ENCODE data around the gene FBXL20. TPM values are rescaled to one million over a fixed set of nuclear protein-coding genes. Genes with fewer than 3 reads are reported as not detected.

Gene FBXL20
- total and polyA plus RNA-seq, 2 donors: 4.2 to 8.7 TPM

- Histone ChIP-seq H3K36me3 (ENCODE audit: control insufficient read depth in 2 of 2, insufficient read depth in 2 of 2, low read length in 1 of 2) (no peaks in the 10 kb centered on the region), H3K27ac (ENCODE audit: low read depth in 1 of 2, low read length in 1 of 2) (no peak overlapping the region), H3K4me1 (ENCODE audit: control insufficient read depth in 2 of 2, insufficient read depth in 2 of 2, low read length in 2 of 2) (peaks cover 26 to 30% of the 10 kb centered on the region in 2 donors), H3K9me3 (ENCODE audit: control insufficient read depth in 2 of 2, insufficient read depth in 1 of 2, low read length in 1 of 2) (peaks cover 0 to 8% of the 10 kb centered on the region in 2 donors), H3K4me3 (ENCODE audit: low read length in 2 of 2) (no peak overlapping the region), H3K27me3 (ENCODE audit: control insufficient read depth in 2 of 2, insufficient read depth in 1 of 2, low read length in 1 of 2) (peaks cover 3 to 76% of the 10 kb centered on the region in 2 donors)
- 93% methylated on average over 11 of the region's 11 CpGs for WGBS
- no peak for DNase-seq (ENCODE audit: low read depth in 6 of 9, low spot score in 9 of 9)
Observed at GRCh38 chr17:39212195-39212810, 189.1 kb downstream of the FBXL20 start.

- H3K27me3 ChIP-seq (ENCODE audit: control insufficient read depth in 2 of 2, insufficient read depth in 1 of 2, low read length in 1 of 2): peaks cover 3 to 57% of the 10 kb centered on the region in 2 donors
- peaks cover 0 to 8% of the 10 kb centered on the region in 2 donors for H3K9me3 ChIP-seq (ENCODE audit: control insufficient read depth in 2 of 2, insufficient read depth in 1 of 2, low read length in 1 of 2)
- H3K4me3 ChIP-seq (ENCODE audit: low read length in 2 of 2): peak overlapping the region in 1 of 2 donors; percentile 43
- peaks cover 28 to 36% of the 10 kb centered on the region in 2 donors for H3K4me1 ChIP-seq (ENCODE audit: control insufficient read depth in 2 of 2, insufficient read depth in 2 of 2, low read length in 2 of 2)
- 10% methylated on average over 22 of the region's 22 CpGs for WGBS
- peaks cover 4 to 5% of the 10 kb centered on the region in 2 donors for H3K36me3 ChIP-seq (ENCODE audit: control insufficient read depth in 2 of 2, insufficient read depth in 2 of 2, low read length in 1 of 2)
- peak overlapping the region in 1 of 2 donors; percentile 31 for H3K27ac ChIP-seq (ENCODE audit: low read depth in 1 of 2, low read length in 1 of 2)
- no peak for DNase-seq (ENCODE audit: low read depth in 6 of 9, low spot score in 9 of 9)
Observed at GRCh38 chr17:39210093-39210434, 191.4 kb downstream of the FBXL20 start.

DNA sequence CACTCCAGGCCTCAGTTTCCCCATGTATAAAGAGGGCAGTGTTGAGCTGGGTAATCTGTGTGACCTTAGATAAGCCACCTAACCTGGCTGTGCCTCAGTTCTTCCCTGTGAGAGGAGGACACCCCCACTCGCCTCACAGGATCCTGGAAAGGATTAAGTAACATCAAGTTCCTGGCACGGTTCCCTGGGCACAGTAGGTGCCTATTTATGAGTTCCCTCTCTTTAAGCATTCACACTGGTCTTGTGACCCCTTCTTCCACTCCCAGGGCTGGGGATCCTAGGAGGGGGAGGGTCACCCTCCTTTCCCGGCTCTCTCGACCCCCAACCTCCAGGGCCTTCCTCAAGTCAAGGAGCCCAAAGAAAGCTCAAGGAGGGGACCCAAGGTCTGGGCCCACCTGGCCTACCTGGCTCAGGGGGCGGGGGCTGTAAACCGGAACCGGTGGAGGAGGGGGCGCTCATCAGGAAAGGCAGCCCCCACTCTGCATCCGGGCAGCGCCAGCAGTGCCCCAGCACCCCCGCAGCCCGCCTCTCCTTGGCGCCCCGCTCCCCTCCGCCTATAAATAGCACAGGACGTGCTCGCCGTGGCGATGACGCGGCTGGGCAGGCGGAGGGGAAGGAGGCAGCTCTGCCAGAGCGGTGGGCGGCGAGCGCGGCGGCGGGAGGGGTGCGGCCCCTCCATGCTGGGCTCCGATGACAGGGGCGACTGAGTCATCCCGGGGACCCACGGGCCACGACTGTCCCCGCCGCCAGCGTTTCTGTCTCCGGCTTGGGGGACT, 191.9 kb downstream of the FBXL20 start:
- peaks cover 0 to 8% of the 10 kb centered on the region in 2 donors for H3K9me3 ChIP-seq (ENCODE audit: control insufficient read depth in 2 of 2, insufficient read depth in 1 of 2, low read length in 1 of 2)
- peak overlapping the region in 1 of 2 donors; percentile 43 for H3K4me3 ChIP-seq (ENCODE audit: low read length in 2 of 2)
- peaks cover 28 to 36% of the 10 kb centered on the region in 2 donors for H3K4me1 ChIP-seq (ENCODE audit: control insufficient read depth in 2 of 2, insufficient read depth in 2 of 2, low read length in 2 of 2)
- H3K27ac ChIP-seq (ENCODE audit: low read depth in 1 of 2, low read length in 1 of 2): peak overlapping the region; percentile 50 to 58
- DNase-seq (ENCODE audit: low read depth in 6 of 9, low spot score in 9 of 9): peak in 4 of 9 donors; percentile 55 to 77 (median 66)
- 3% methylated on average over 39 of the region's 39 CpGs for WGBS
- H3K36me3 ChIP-seq (ENCODE audit: control insufficient read depth in 2 of 2, insufficient read depth in 2 of 2, low read length in 1 of 2): peaks cover 9 to 10% of the 10 kb centered on the region in 2 donors
- peaks cover 3 to 51% of the 10 kb centered on the region in 2 donors for H3K27me3 ChIP-seq (ENCODE audit: control insufficient read depth in 2 of 2, insufficient read depth in 1 of 2, low read length in 1 of 2)

DNA sequence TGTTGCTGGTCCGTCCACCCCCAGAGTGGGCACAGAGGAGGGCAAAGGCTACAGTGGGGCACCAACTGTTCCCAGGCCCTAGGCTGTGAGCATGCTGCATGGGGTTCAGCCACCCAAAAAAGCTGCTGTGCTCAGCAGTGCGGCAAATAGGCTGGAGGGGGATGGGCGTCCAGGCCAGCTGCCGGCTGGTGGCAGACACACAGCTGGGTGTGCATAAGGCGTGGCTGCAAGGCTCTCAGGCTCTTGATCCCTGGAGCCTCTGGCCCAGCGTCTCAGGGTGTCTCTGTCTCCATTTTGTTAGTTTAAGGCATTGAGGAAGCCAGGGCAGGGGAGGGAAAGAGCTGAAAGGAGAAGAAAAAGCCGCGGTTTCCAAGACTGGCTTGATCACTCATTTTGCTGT, 192.5 kb downstream of the FBXL20 start:
- DNase-seq (ENCODE audit: low read depth in 6 of 9, low spot score in 9 of 9): peak in 5 of 9 donors; percentile 43 to 77 (median 70)
- Histone ChIP-seq H3K4me3 (ENCODE audit: low read length in 2 of 2) (no peak overlapping the region), H3K9me3 (ENCODE audit: control insufficient read depth in 2 of 2, insufficient read depth in 1 of 2, low read length in 1 of 2) (peaks cover 0 to 8% of the 10 kb centered on the region in 2 donors), H3K27me3 (ENCODE audit: control insufficient read depth in 2 of 2, insufficient read depth in 1 of 2, low read length in 1 of 2) (peaks cover 3 to 45% of the 10 kb centered on the region in 2 donors), H3K36me3 (ENCODE audit: control insufficient read depth in 2 of 2, insufficient read depth in 2 of 2, low read length in 1 of 2) (peaks cover 16% of the 10 kb centered on the region in 2 donors), H3K27ac (ENCODE audit: low read depth in 1 of 2, low read length in 1 of 2) (peak overlapping the region; percentile 50 to 58), H3K4me1 (ENCODE audit: control insufficient read depth in 2 of 2, insufficient read depth in 2 of 2, low read length in 2 of 2) (peaks cover 28 to 36% of the 10 kb centered on the region in 2 donors)
- 45% methylated on average over 8 of the region's 8 CpGs for WGBS

DNA sequence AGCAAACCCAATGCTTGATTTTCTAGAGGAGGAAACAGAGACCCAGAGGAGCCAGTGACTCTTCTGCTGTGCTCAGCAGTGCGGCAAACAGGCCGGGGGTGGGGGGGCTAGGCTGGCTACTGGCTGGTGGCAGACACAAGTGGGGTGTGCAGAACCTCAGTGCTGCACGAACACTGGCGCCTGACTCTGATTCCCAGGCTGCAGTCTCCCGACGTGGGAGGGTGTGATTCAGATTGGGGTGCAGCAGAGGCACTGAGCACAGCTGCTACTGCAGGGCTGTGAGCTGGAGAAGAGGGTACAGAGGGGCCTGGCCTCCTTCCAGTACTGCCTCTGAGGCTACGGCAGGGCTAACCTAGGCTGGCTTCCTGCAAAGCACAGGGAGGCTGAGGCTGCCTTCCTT, 193.3 kb downstream of the FBXL20 start:
- DNase-seq (ENCODE audit: low read depth in 6 of 9, low spot score in 9 of 9): peak in 1 of 9 donors; percentile 44
- peaks cover 23 to 24% of the 10 kb centered on the region in 2 donors for H3K36me3 ChIP-seq (ENCODE audit: control insufficient read depth in 2 of 2, insufficient read depth in 2 of 2, low read length in 1 of 2)
- peaks cover 28 to 36% of the 10 kb centered on the region in 2 donors for H3K4me1 ChIP-seq (ENCODE audit: control insufficient read depth in 2 of 2, insufficient read depth in 2 of 2, low read length in 2 of 2)
- no peak overlapping the region for H3K4me3 ChIP-seq (ENCODE audit: low read length in 2 of 2)
- peaks cover 3 to 40% of the 10 kb centered on the region in 2 donors for H3K27me3 ChIP-seq (ENCODE audit: control insufficient read depth in 2 of 2, insufficient read depth in 1 of 2, low read length in 1 of 2)
- peaks cover 0 to 8% of the 10 kb centered on the region in 2 donors for H3K9me3 ChIP-seq (ENCODE audit: control insufficient read depth in 2 of 2, insufficient read depth in 1 of 2, low read length in 1 of 2)
- 61% methylated on average over 7 of the region's 7 CpGs for WGBS
- peak overlapping the region; percentile 38 to 51 for H3K27ac ChIP-seq (ENCODE audit: low read depth in 1 of 2, low read length in 1 of 2)

DNA sequence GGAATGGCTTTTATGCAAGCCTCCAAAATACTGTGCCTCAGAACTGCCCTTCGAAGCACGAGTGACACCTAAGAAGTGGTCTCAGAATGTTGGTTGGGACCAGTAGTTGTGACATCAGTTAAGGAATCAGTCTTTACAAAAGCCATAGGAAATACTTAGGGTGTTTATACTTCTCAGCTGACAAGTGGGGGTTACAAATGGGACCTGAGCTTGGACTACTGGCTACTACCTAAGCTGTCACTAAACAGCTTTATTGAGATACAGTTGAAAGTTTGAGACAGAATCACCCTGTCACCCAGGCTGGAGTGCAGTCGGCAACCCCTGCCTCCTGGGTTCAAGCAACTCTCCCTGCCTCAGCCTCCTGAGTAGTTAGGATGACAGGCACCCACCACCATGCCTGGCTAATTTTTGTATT, 196.3 kb downstream of the FBXL20 start:
- Histone ChIP-seq H3K27ac (ENCODE audit: low read depth in 1 of 2, low read length in 1 of 2) (no peak overlapping the region), H3K9me3 (ENCODE audit: control insufficient read depth in 2 of 2, insufficient read depth in 1 of 2, low read length in 1 of 2) (peaks cover 0 to 8% of the 10 kb centered on the region in 2 donors), H3K27me3 (ENCODE audit: control insufficient read depth in 2 of 2, insufficient read depth in 1 of 2, low read length in 1 of 2) (peaks cover 0 to 12% of the 10 kb centered on the region in 2 donors), H3K4me1 (ENCODE audit: control insufficient read depth in 2 of 2, insufficient read depth in 2 of 2, low read length in 2 of 2) (peaks cover 33 to 51% of the 10 kb centered on the region in 2 donors), H3K36me3 (ENCODE audit: control insufficient read depth in 2 of 2, insufficient read depth in 2 of 2, low read length in 1 of 2) (peaks cover 39 to 47% of the 10 kb centered on the region in 2 donors), H3K4me3 (ENCODE audit: low read length in 2 of 2) (no peak overlapping the region)
- DNase-seq (ENCODE audit: low read depth in 6 of 9, low spot score in 9 of 9): no peak
- 96% methylated on average over 3 of the region's 3 CpGs for WGBS

DNA sequence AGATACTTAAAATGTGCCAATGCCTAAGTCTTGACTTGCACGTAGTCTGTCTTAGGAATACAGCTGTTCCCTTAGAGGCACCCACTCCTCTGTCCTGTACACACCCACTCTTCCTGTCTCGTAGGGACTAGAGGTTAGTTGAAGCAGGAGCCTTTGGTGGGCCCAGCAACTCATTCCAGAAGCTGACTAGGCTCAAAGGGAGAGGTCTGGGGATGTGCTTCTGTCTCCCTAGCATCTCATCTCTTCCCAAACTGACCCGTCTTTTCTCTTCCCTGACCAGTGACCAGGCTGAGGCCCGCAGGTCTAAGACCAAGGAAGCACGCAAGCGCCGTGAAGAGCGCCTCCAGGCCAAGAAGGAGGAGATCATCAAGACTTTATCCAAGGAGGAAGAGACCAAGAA, 197.2 kb downstream of the FBXL20 start:
- Histone ChIP-seq H3K4me1 (ENCODE audit: control insufficient read depth in 2 of 2, insufficient read depth in 2 of 2, low read length in 2 of 2) (peaks cover 25 to 47% of the 10 kb centered on the region in 2 donors), H3K27me3 (ENCODE audit: control insufficient read depth in 2 of 2, insufficient read depth in 1 of 2, low read length in 1 of 2) (peaks cover 0 to 4% of the 10 kb centered on the region in 2 donors), H3K4me3 (ENCODE audit: low read length in 2 of 2) (no peak overlapping the region), H3K27ac (ENCODE audit: low read depth in 1 of 2, low read length in 1 of 2) (no peak overlapping the region), H3K9me3 (ENCODE audit: control insufficient read depth in 2 of 2, insufficient read depth in 1 of 2, low read length in 1 of 2) (peaks cover 0 to 8% of the 10 kb centered on the region in 2 donors), H3K36me3 (ENCODE audit: control insufficient read depth in 2 of 2, insufficient read depth in 2 of 2, low read length in 1 of 2) (peaks cover 39 to 47% of the 10 kb centered on the region in 2 donors)
- DNase-seq (ENCODE audit: low read depth in 6 of 9, low spot score in 9 of 9): no peak
- 95% methylated on average over 8 of the region's 8 CpGs for WGBS
